HepG2 (cell line): ENCODE data around the gene SLC35F3. TPM values are rescaled to one million over a fixed set of nuclear protein-coding genes. Genes with fewer than 3 reads are reported as not detected.

Experiments
- ARID2 ChIP-seq: sonication (generic); formaldehyde crosslinking; IDR thresholded peaks from 2 replicates; pipeline ENCODE4 v1.8.1; 2022; ENCODE audit warnings: mild to moderate bottlenecking, missing genetic modification reagents, borderline replicate concordance
- ASH2L ChIP-seq: fragments of 300-600, 200-600 bp; sonication (generic); IDR thresholded peaks from 2 replicates; pipeline ENCODE4 v1.7.0; 2017; ENCODE audit warnings: low read depth, mild to moderate bottlenecking, moderate library complexity, mixed read lengths, low read length; ENCODE audit not compliant: insufficient read length
- CBX2 ChIP-seq, 2 experiments: fragments of 200-600 bp in 1 of 2; sonication (generic); formaldehyde crosslinking in 1 of 2; IDR thresholded peaks; 2 replicates each; pipeline versions ENCODE4 v1.7.0 to v1.8.1; 2018 to 2022; ENCODE audit warnings: low read depth in 2 of 2, low read length in 1 of 2, mild to moderate bottlenecking in 1 of 2, missing genetic modification reagents in 1 of 2
- KMT2A ChIP-seq: sonication (generic); formaldehyde crosslinking; IDR thresholded peaks from 2 replicates; pipeline ENCODE4 v1.4.0; 2020; ENCODE audit warnings: missing genetic modification reagents
- LCORL ChIP-seq, 2 experiments: fragments of 450-650 bp in 1 of 2; sonication (generic) in 1 of 2; formaldehyde crosslinking in 1 of 2; IDR thresholded peaks; 2 replicates each; pipeline versions ENCODE4 v1.5.0 to v1.6.1; 2017 to 2020; ENCODE audit warnings: antibody characterized with exemption in 1 of 2, missing genetic modification reagents in 1 of 2
- ZNF251 ChIP-seq: sonication (generic); formaldehyde crosslinking; IDR thresholded peaks from 2 replicates; pipeline ENCODE4 v1.9.0; 2021; ENCODE audit warnings: mild to moderate bottlenecking, missing genetic modification reagents
- ZNF337 ChIP-seq: sonication (generic); formaldehyde crosslinking; IDR thresholded peaks from 2 replicates; pipeline ENCODE4 v1.5.1; 2020; ENCODE audit warnings: missing genetic modification reagents, low read depth, mild to moderate bottlenecking, borderline replicate concordance
- ZNF558 ChIP-seq: sonication (generic); formaldehyde crosslinking; IDR thresholded peaks from 2 replicates; pipeline ENCODE4 v1.9.0; 2022; ENCODE audit warnings: mild to moderate bottlenecking, missing genetic modification reagents, borderline replicate concordance
- polyA plus RNA-seq, 8 experiments: library from polyadenylated mRNA; depleted of rRNA in 3 of 8; stranded (reverse) in 7 of 8; unstranded in 1 of 8; fragments of >200 nt; fragmentation: Illumina TruSeq in 4 of 8; extraction: Trizol in 4 of 8; gene quantifications; 2 replicates each; pipeline versions ENCODE4 v1.2.1 to v1.2.3, GENCODE V29; 2011 to 2016; ENCODE audit warnings: low read depth in 4 of 8, missing spikeins in 1 of 8, mixed read lengths in 1 of 8; ENCODE audit not compliant: insufficient read depth in 1 of 8
- total RNA-seq, 5 experiments: library from RNA; depleted of rRNA; stranded (reverse); fragments of >200 nt; fragmentation: Illumina TruSeq; extraction: Trizol; gene quantifications; 2 replicates each; pipeline ENCODE4 v1.2.3, GENCODE V29; 2016; ENCODE audit warnings: low read depth in 1 of 5
- TF ChIP-seq, protein P1 (sequence below): sonication (generic); formaldehyde crosslinking; IDR thresholded peaks from 2 replicates; pipeline ENCODE4 v1.9.0; 2022; ENCODE audit warnings: missing genetic modification reagents, mild to moderate bottlenecking, borderline replicate concordance
- TF ChIP-seq, protein P2 (sequence below): sonication (generic); formaldehyde crosslinking; IDR thresholded peaks from 2 replicates; pipeline ENCODE4 v1.8.1; 2023; ENCODE audit warnings: mild to moderate bottlenecking, moderate library complexity, missing genetic modification reagents
- TF ChIP-seq, protein P3 (sequence below): sonication (generic); formaldehyde crosslinking; IDR thresholded peaks from 2 replicates; pipeline ENCODE4 v1.8.0; 2022; ENCODE audit warnings: missing genetic modification reagents, mild to moderate bottlenecking, borderline replicate concordance
- TF ChIP-seq, protein P4 (sequence below): sonication (generic); formaldehyde crosslinking; IDR thresholded peaks from 2 replicates; pipeline ENCODE4 v1.5.0; 2020; ENCODE audit warnings: missing genetic modification reagents
- TF ChIP-seq, protein P5 (sequence below): sonication (generic); formaldehyde crosslinking; IDR thresholded peaks from 2 replicates; pipeline ENCODE4 v1.4.0; 2020; ENCODE audit warnings: missing genetic modification reagents, borderline replicate concordance
- TF ChIP-seq, protein P6 (sequence below): IDR thresholded peaks from 2 replicates; pipeline ENCODE4 v1.6.1; 2016; ENCODE audit warnings: mild to moderate bottlenecking

The SLC35F3 gene
- total and polyA plus RNA-seq, 2 of the 13 experiments (the other 11 are each of a cell fraction or from before 2014, with no cell fraction given): not detected

DNA sequence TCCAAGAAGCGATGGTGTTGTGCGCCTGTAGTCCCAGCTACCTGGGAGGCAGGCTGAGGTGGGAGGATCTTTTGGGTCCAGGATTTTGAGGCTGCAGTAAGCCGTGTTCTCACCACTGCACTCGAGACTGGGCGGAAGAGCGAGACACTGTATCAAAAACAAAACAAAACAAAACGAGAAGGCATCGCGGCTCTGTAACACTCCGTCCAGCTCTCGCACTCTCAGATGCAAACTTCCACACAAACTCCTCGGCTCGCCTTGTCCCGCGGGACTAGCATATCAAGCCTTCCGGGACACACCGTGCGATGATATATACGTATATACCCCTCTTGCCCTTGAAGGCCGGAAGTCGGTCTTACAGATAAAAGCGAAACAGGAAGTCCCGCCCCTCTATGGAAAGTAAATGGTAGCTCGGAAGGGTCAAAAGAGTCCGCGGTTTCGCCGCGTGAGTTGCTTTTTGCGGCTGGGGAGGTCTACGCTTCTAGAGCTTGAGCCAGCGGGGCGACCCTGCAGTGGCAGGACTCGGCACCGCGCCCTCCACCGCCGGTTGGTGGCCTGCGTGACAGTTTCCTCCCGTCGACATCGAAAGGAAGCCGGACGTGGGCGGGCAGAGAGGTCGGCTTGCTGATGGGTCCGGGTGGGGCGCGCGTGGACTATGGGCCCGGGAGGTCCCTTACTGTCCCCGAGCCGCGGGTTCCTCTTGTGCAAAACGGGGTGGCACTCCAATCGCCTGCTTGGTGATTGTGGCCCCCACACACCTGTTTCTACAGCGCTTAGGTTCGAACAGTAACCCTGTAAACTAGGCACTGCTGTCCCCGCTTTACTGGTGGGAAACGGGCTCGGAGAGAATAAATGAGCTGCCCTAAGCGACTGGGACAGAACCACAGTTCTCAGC is 468.8 kb downstream of the SLC35F3 start, which contains the start of gene COA6 (continued):
- TF ChIP-seq, protein P1, sequence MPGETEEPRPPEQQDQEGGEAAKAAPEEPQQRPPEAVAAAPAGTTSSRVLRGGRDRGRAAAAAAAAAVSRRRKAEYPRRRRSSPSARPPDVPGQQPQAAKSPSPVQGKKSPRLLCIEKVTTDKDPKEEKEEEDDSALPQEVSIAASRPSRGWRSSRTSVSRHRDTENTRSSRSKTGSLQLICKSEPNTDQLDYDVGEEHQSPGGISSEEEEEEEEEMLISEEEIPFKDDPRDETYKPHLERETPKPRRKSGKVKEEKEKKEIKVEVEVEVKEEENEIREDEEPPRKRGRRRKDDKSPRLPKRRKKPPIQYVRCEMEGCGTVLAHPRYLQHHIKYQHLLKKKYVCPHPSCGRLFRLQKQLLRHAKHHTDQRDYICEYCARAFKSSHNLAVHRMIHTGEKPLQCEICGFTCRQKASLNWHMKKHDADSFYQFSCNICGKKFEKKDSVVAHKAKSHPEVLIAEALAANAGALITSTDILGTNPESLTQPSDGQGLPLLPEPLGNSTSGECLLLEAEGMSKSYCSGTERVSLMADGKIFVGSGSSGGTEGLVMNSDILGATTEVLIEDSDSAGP (CRISPR knock-in tag): peak; percentile 96
- TF ChIP-seq, protein P2, sequence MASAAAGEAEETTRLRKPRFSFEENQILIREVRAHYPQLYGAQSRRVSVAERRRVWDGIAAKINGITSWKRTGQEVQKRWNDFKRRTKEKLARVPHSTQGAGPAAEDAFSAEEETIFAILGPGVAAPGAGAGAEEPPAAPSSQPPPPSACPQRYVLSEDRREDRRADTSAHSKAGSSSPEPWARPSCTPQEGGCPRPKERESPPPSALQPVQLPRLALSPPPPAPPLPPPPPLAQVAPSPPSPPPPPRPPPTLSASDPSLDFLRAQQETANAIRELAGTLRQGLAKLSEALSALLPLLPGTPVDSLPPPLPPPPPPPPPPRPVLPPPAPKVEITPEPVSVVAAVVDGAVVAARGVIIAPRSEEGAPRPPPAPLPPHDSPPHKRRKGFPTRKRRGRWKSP (CRISPR knock-in tag): peak; percentile 85; the same call in 1 of the 2 replicates
- no peak for TF ChIP-seq CBX2 (IDR thresholded peaks at IDR 0.05; ENCODE audit: low read depth, low read length)
- TF ChIP-seq CBX2 (CRISPR knock-in tag; IDR thresholded peaks at IDR 0.05; ENCODE audit: low read depth): no peak
- TF ChIP-seq, protein P3, sequence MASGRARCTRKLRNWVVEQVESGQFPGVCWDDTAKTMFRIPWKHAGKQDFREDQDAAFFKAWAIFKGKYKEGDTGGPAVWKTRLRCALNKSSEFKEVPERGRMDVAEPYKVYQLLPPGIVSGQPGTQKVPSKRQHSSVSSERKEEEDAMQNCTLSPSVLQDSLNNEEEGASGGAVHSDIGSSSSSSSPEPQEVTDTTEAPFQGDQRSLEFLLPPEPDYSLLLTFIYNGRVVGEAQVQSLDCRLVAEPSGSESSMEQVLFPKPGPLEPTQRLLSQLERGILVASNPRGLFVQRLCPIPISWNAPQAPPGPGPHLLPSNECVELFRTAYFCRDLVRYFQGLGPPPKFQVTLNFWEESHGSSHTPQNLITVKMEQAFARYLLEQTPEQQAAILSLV (CRISPR knock-in tag): 0 out of 2 replicates have a peak, but pooled peaks have one; percentile 82
- TF ChIP-seq ASH2L: peak; percentile 99
- TF ChIP-seq ARID2 (CRISPR knock-in tag): peak; percentile 81; the same call in 1 of the 2 replicates
- peak; percentile 94 for TF ChIP-seq KMT2A
- TF ChIP-seq, protein P4, sequence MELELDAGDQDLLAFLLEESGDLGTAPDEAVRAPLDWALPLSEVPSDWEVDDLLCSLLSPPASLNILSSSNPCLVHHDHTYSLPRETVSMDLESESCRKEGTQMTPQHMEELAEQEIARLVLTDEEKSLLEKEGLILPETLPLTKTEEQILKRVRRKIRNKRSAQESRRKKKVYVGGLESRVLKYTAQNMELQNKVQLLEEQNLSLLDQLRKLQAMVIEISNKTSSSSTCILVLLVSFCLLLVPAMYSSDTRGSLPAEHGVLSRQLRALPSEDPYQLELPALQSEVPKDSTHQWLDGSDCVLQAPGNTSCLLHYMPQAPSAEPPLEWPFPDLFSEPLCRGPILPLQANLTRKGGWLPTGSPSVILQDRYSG (CRISPR knock-in tag): no peak
- no peak for TF ChIP-seq ZNF251 (CRISPR knock-in tag)
- 0 out of 2 replicates have a peak, but pooled peaks have one; percentile 41 for TF ChIP-seq ZNF558 (CRISPR knock-in tag)
- no peak for TF ChIP-seq LCORL (IDR thresholded peaks at IDR 0.05)
- peak; percentile 55; the same call in 1 of the 2 replicates for TF ChIP-seq LCORL (CRISPR knock-in tag; IDR thresholded peaks at IDR 0.05)
- peak; percentile 92; the same call in 1 of the 2 replicates for TF ChIP-seq ZNF337 (CRISPR knock-in tag)
- TF ChIP-seq, protein P5, sequence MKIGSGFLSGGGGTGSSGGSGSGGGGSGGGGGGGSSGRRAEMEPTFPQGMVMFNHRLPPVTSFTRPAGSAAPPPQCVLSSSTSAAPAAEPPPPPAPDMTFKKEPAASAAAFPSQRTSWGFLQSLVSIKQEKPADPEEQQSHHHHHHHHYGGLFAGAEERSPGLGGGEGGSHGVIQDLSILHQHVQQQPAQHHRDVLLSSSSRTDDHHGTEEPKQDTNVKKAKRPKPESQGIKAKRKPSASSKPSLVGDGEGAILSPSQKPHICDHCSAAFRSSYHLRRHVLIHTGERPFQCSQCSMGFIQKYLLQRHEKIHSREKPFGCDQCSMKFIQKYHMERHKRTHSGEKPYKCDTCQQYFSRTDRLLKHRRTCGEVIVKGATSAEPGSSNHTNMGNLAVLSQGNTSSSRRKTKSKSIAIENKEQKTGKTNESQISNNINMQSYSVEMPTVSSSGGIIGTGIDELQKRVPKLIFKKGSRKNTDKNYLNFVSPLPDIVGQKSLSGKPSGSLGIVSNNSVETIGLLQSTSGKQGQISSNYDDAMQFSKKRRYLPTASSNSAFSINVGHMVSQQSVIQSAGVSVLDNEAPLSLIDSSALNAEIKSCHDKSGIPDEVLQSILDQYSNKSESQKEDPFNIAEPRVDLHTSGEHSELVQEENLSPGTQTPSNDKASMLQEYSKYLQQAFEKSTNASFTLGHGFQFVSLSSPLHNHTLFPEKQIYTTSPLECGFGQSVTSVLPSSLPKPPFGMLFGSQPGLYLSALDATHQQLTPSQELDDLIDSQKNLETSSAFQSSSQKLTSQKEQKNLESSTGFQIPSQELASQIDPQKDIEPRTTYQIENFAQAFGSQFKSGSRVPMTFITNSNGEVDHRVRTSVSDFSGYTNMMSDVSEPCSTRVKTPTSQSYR (CRISPR knock-in tag): 0 out of 2 replicates have a peak, but pooled peaks have one; percentile 10
- TF ChIP-seq, protein P6, sequence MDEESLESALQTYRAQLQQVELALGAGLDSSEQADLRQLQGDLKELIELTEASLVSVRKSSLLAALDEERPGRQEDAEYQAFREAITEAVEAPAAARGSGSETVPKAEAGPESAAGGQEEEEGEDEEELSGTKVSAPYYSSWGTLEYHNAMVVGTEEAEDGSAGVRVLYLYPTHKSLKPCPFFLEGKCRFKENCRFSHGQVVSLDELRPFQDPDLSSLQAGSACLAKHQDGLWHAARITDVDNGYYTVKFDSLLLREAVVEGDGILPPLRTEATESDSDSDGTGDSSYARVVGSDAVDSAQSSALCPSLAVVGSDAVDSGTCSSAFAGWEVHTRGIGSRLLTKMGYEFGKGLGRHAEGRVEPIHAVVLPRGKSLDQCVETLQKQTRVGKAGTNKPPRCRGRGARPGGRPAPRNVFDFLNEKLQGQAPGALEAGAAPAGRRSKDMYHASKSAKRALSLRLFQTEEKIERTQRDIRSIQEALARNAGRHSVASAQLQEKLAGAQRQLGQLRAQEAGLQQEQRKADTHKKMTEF (CRISPR knock-in tag): peak; percentile 93
